IMR-90 (cell line): ENCODE results near the gene SHE. TPM values are rescaled to one million over a fixed set of nuclear protein-coding genes. Genes with fewer than 3 reads are reported as not detected.

ENCODE experiments used
- ATAC-seq: fragments of 200-7000 bp; cut with Tn5 transposase; 2 replicates; pipeline ENCODE4 v1.9.1; 2020; ENCODE audit warnings: low read depth, mild to moderate bottlenecking, moderate library complexity
- BruUV-seq: library from RNA; stranded (reverse); fragments of 400-500 nt; replicated peaks from 2 replicates; lab custom pipeline; 2021; lab: Mats Ljungman, UMichigan
- CTCF ChIA-PET: fragments of 300-600 bp; formaldehyde crosslinking; extraction: SDS; loops from one replicate; lab custom pipeline; 2021; ENCODE audit warnings: antibody characterized with exemption; lab: Yijun Ruan, JAX
- POLR2A ChIA-PET: fragments of 300-600 bp; sonication (Branson Sonifier 250); formaldehyde crosslinking; loops from one replicate; lab custom pipeline; 2022; ENCODE audit warnings: antibody characterized with exemption; ENCODE audit not compliant: unreplicated experiment; lab: Charles Lee
- DNase-seq: peaks from one replicate; pipeline ENCODE4 v3.0.0; 2013
- H2AFZ ChIP-seq: replicated peaks from 2 replicates; pipeline ENCODE3; 2013; ENCODE audit warnings: low read length, mild to moderate bottlenecking; ENCODE audit not compliant: poor library complexity
- H2AK5ac ChIP-seq: 2 replicates; pipeline ENCODE4 v1.6.1; 2013; ENCODE audit warnings: low read depth, low read length, inconsistent platforms
- H2AK9ac ChIP-seq: replicated peaks from 2 replicates; pipeline ENCODE3; 2013; ENCODE audit warnings: mild to moderate bottlenecking, low read depth, low read length, moderate library complexity; ENCODE audit not compliant: poor library complexity
- H2BK120ac ChIP-seq: 2 replicates; pipeline ENCODE4 v1.6.1; 2013; ENCODE audit warnings: low read depth, low read length, inconsistent platforms
- H2BK15ac ChIP-seq: 3 replicates; pipeline ENCODE4 v1.6.1; 2013; ENCODE audit warnings: low read depth, low read length, inconsistent platforms
- H2BK20ac ChIP-seq: 2 replicates; pipeline ENCODE4 v1.6.1; 2013; ENCODE audit warnings: low read depth, mild to moderate bottlenecking, inconsistent platforms, low read length, moderate library complexity
- H2BK5ac ChIP-seq: 2 replicates; pipeline ENCODE4 v1.6.1; 2013; ENCODE audit warnings: mild to moderate bottlenecking, low read depth, low read length, inconsistent platforms; ENCODE audit not compliant: poor library complexity, severe bottlenecking
- H3K14ac ChIP-seq: replicated peaks from 2 replicates; pipeline ENCODE4 v1.6.1; 2013; ENCODE audit warnings: low read depth, low read length, inconsistent platforms
- H3K18ac ChIP-seq: 2 replicates; pipeline ENCODE4 v1.6.1; 2013; ENCODE audit warnings: low read depth, low read length, control low read depth
- H3K23ac ChIP-seq: 2 replicates; pipeline ENCODE4 v1.6.1; 2013; ENCODE audit warnings: low read depth, low read length, inconsistent platforms
- H3K27ac ChIP-seq: 2 replicates; pipeline ENCODE4 v1.5.1; 2013; ENCODE audit warnings: mild to moderate bottlenecking, control low read depth, low read length; ENCODE audit not compliant: insufficient read depth
- H3K27me3 ChIP-seq: 2 replicates; pipeline ENCODE4 v1.6.1; 2013; ENCODE audit warnings: low read length; ENCODE audit not compliant: control insufficient read depth, insufficient read depth
- H3K36me3 ChIP-seq: 2 replicates; pipeline ENCODE4 v1.6.1; 2013; ENCODE audit warnings: low read length, mixed read lengths; ENCODE audit not compliant: control insufficient read depth, insufficient read depth
- H3K4ac ChIP-seq: 2 replicates; pipeline ENCODE4 v1.6.1; 2013; ENCODE audit warnings: low read depth, low read length, inconsistent platforms
- H3K4me1 ChIP-seq: 2 replicates; pipeline ENCODE4 v1.6.1; 2013; ENCODE audit warnings: low read length, mixed read lengths; ENCODE audit not compliant: control insufficient read depth, insufficient read depth
- H3K4me2 ChIP-seq: 2 replicates; pipeline ENCODE4 v1.6.1; 2013; ENCODE audit warnings: low read depth, mild to moderate bottlenecking, control low read depth, low read length, moderate library complexity
- H3K4me3 ChIP-seq: 2 replicates; pipeline ENCODE4 v1.5.1; 2013; ENCODE audit warnings: low read depth, mild to moderate bottlenecking, control low read depth, low read length, moderate library complexity; ENCODE audit not compliant: insufficient read depth
- H3K56ac ChIP-seq: 2 replicates; pipeline ENCODE4 v1.6.1; 2013; ENCODE audit warnings: low read length, inconsistent platforms; ENCODE audit not compliant: insufficient read depth; ENCODE audit errors: extremely low read depth
- H3K79me1 ChIP-seq, 2 experiments: 2 replicates each; pipeline ENCODE4 v1.6.1; 2013; ENCODE audit warnings: low read length in 2 of 2, inconsistent platforms in 1 of 2, low read depth in 1 of 2
- H3K9ac ChIP-seq: 2 replicates; pipeline ENCODE4 v1.6.1; 2013; ENCODE audit warnings: low read depth, low read length, control low read depth
- H3K9me1 ChIP-seq: 2 replicates; pipeline ENCODE4 v1.6.1; 2013; ENCODE audit warnings: low read length, inconsistent platforms; ENCODE audit not compliant: insufficient read depth
- H3K9me3 ChIP-seq: 2 replicates; pipeline ENCODE4 v1.6.1; 2013; ENCODE audit warnings: low read length; ENCODE audit not compliant: control insufficient read depth, insufficient read depth
- H4K20me1 ChIP-seq: 2 replicates; pipeline ENCODE4 v1.6.1; 2013; ENCODE audit warnings: low read length, inconsistent platforms; ENCODE audit not compliant: insufficient read depth
- H4K5ac ChIP-seq: 2 replicates; pipeline ENCODE4 v1.6.1; 2013; ENCODE audit warnings: mild to moderate bottlenecking, low read depth, low read length, control low read depth
- H4K8ac ChIP-seq, 2 experiments: 2 replicates each; pipeline ENCODE4 v1.6.1; 2013; ENCODE audit warnings: low read depth in 2 of 2, low read length in 2 of 2, control low read depth in 1 of 2, inconsistent platforms in 1 of 2
- H4K91ac ChIP-seq: 2 replicates; pipeline ENCODE4 v1.6.1; 2013; ENCODE audit warnings: low read depth, low read length, inconsistent platforms; ENCODE audit not compliant: insufficient read depth
- BHLHE40 ChIP-seq: fragments of 150-350 bp; IDR thresholded peaks from 2 replicates; pipeline ENCODE4 v1.6.1; 2016; ENCODE audit warnings: mild to moderate bottlenecking, low read depth, low read length
- CHD1 ChIP-seq: IDR thresholded peaks from 2 replicates; pipeline ENCODE4 v1.6.1; 2012; ENCODE audit warnings: low read depth, low read length, improper control_type of control experiment
- MAFK ChIP-seq: IDR thresholded peaks from 2 replicates; pipeline ENCODE4 v1.6.1; 2012; ENCODE audit warnings: low read depth, low read length, improper control_type of control experiment
- MXI1 ChIP-seq: IDR thresholded peaks from 2 replicates; pipeline ENCODE4 v1.6.1; 2012; ENCODE audit warnings: low read depth, mild to moderate bottlenecking, low read length, moderate library complexity, borderline replicate concordance
- NFE2L2 ChIP-seq: fragments of 150-350 bp; IDR thresholded peaks from 2 replicates; pipeline ENCODE4 v1.6.1; 2016; ENCODE audit warnings: low read depth, mild to moderate bottlenecking, low read length
- POLR2A ChIP-seq: IDR thresholded peaks from 2 replicates; pipeline ENCODE4 v1.6.1; 2012; ENCODE audit warnings: mild to moderate bottlenecking, low read depth, low read length
- RAD21 ChIP-seq: IDR thresholded peaks from 2 replicates; pipeline ENCODE4 v1.6.1; 2012; ENCODE audit warnings: low read length, improper control_type of control experiment
- RCOR1 ChIP-seq: IDR thresholded peaks from 2 replicates; pipeline ENCODE4 v1.6.1; 2012; ENCODE audit warnings: mild to moderate bottlenecking, low read length, improper control_type of control experiment; ENCODE audit not compliant: insufficient replicate concordance
- RFX5 ChIP-seq: IDR thresholded peaks from 2 replicates; pipeline ENCODE4 v1.8.0; 2012; ENCODE audit warnings: low read depth, mild to moderate bottlenecking, low read length, moderate library complexity
- WGBS, 2 experiments: methylation state at CpG; one replicate each; pipeline versions ENCODE4 v1.1.5 to v1.1.7; 2013; ENCODE audit warnings: missing lambda C conversion rate in 2 of 2; ENCODE audit not compliant: insufficient read length in 1 of 2; ENCODE audit errors: extremely low coverage in 2 of 2; 5-methylcytosine and 5-hydroxymethylcytosine counted together
- dilution Hi-C: fragments of 300-500 bp; cut with HindIII; formaldehyde crosslinking; loops from one replicate; pipeline ENCODE4 v1.14.3; 2018; ENCODE audit warnings: low sequenced_read_pairs; ENCODE audit not compliant: unreplicated experiment
- in situ Hi-C: fragments of 300-500 bp; cut with MboI; formaldehyde crosslinking; loops from 3 replicates; pipeline ENCODE4 v1.14.3; 2019; ENCODE audit warnings: low sequenced_read_pairs, inconsistent platforms, mixed read lengths
- intact Hi-C: fragments of 100-400 bp; cut with micrococcal nuclease; formaldehyde crosslinking; loops from 2 replicates; pipeline ENCODE4 v1.10.0; 2022
- polyA plus RNA-seq, 3 experiments: library from polyadenylated mRNA; depleted of rRNA; stranded (reverse); fragments of >200 nt; gene quantifications; 2 replicates each; pipeline ENCODE4 v1.2.3, GENCODE V29; 2012; ENCODE audit warnings: low replicate concordance in 1 of 3
- total RNA-seq: library from RNA; depleted of rRNA; stranded (reverse); fragments of >200 nt; gene quantifications from 2 replicates; pipeline ENCODE4 v1.2.3, GENCODE V29; 2012
- TF ChIP-seq, protein P1 (sequence below): fragments of 150-350 bp; IDR thresholded peaks from 2 replicates; pipeline ENCODE4 v1.6.1; 2016; ENCODE audit warnings: low read depth, mild to moderate bottlenecking, low read length, moderate library complexity, borderline replicate concordance

SHE gene
- total and polyA plus RNA-seq, 2 of the 4 experiments (the other 2 are of a cell fraction), result not detected

DNA sequence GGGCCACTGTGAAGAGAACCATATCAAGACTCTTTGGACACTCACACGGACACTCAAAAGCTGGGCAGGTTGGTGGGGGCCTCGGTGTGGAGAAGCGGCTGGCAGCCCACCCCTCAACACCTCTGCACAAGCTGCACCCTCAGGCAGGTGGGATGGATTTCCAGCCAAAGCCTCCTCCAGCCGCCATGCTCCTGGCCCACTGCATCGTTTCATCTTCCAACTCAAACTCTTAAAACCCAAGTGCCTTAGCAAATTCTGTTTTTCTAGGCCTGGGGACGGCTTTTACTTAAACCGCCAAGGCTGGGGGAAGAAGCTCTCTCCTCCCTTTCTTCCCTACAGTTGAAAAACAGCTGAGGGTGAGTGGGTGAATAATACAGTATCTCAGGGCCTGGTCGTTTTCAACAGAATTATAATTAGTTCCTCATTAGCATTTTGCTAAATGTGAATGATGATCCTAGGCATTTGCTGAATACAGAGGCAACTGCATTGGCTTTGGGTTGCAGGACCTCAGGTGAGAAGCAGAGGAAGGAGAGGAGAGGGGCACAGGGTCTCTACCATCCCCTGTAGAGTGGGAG, 36.5 kb downstream of the SHE start:
- dilution Hi-C loops, result no loop called here
- CTCF ChIA-PET, result interaction anchor here (0.7 kb wide), 1 partner anchor 13 kb away, joined by 3 read pairs; no protein-coding TSS in a partner anchor
- POLR2A ChIA-PET, result no interaction called here

More for the DNA sequence above, 36.5 kb downstream of the SHE start:
- no peak for DNase-seq
- intact Hi-C loops (no loop called here), in situ Hi-C loops (no loop called here)
- no peak overlapping the region for H3K14ac ChIP-seq
- H3K36me3 ChIP-seq, result peaks cover 18% of the 10 kb centered on the region; the same call in 1 of the 2 replicates
- no peak overlapping the region for H4K91ac ChIP-seq
- no peaks in the 10 kb centered on the region for H3K79me1 ChIP-seq
- peak overlapping the region; percentile 24 for H2AFZ ChIP-seq
- no peak overlapping the region for H3K23ac ChIP-seq
- no peak overlapping the region; the same call in 2 of the 3 replicates for H2BK15ac ChIP-seq
- H2BK20ac ChIP-seq, result no peak overlapping the region
- no peaks in the 10 kb centered on the region for H4K20me1 ChIP-seq
- H3K4me2 ChIP-seq, result no peak overlapping the region
- no peak overlapping the region for H2BK5ac ChIP-seq
- peaks cover 9% of the 10 kb centered on the region for H3K9me1 ChIP-seq
- no peak overlapping the region for H4K8ac ChIP-seq
- H3K56ac ChIP-seq, result no peak overlapping the region
- BruUV-seq, result no TSS peak
- ATAC-seq, result no peak
- WGBS, 2 experiments, result no CpG with 5 or more reads among the region's 8 CpGs
- H3K9me3 ChIP-seq, result no peaks in the 10 kb centered on the region; the same call in 1 of the 2 replicates
- H3K4me1 ChIP-seq, result peaks cover 8% of the 10 kb centered on the region
- no peak overlapping the region for H2BK120ac ChIP-seq
- H2AK5ac ChIP-seq, result no peak overlapping the region
- H3K27ac ChIP-seq, result no peak overlapping the region
- no peak overlapping the region for H3K18ac ChIP-seq
- peak overlapping the region; percentile 26; the same call in 1 of the 2 replicates for H3K4ac ChIP-seq
- no peaks in the 10 kb centered on the region; the same call in 1 of the 2 replicates for H3K27me3 ChIP-seq
- H3K4me3 ChIP-seq, result no peak overlapping the region
- TF ChIP-seq RAD21, result no peak
- TF ChIP-seq CHD1, result no peak
- TF ChIP-seq, protein P1, sequence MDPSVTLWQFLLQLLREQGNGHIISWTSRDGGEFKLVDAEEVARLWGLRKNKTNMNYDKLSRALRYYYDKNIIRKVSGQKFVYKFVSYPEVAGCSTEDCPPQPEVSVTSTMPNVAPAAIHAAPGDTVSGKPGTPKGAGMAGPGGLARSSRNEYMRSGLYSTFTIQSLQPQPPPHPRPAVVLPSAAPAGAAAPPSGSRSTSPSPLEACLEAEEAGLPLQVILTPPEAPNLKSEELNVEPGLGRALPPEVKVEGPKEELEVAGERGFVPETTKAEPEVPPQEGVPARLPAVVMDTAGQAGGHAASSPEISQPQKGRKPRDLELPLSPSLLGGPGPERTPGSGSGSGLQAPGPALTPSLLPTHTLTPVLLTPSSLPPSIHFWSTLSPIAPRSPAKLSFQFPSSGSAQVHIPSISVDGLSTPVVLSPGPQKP, result no peak
- no peak for TF ChIP-seq MXI1
- TF ChIP-seq RCOR1, result no peak
- no peak for TF ChIP-seq BHLHE40
- TF ChIP-seq MAFK, result no peak
- TF ChIP-seq POLR2A, result no peak
- no peak for TF ChIP-seq NFE2L2
- no peak for TF ChIP-seq RFX5
- no peak overlapping the region for H4K5ac ChIP-seq
- no peak overlapping the region for H3K9ac ChIP-seq
- H2AK9ac ChIP-seq, result no peak overlapping the region
